KG1 (cell line): ENCODE data around the gene GTF3C4.

Experiments used
- DNase-seq: peaks from one replicate; lab custom pipeline; 2025; lab: John Stamatoyannopoulos, UW

GTF3C4 gene

DNA sequence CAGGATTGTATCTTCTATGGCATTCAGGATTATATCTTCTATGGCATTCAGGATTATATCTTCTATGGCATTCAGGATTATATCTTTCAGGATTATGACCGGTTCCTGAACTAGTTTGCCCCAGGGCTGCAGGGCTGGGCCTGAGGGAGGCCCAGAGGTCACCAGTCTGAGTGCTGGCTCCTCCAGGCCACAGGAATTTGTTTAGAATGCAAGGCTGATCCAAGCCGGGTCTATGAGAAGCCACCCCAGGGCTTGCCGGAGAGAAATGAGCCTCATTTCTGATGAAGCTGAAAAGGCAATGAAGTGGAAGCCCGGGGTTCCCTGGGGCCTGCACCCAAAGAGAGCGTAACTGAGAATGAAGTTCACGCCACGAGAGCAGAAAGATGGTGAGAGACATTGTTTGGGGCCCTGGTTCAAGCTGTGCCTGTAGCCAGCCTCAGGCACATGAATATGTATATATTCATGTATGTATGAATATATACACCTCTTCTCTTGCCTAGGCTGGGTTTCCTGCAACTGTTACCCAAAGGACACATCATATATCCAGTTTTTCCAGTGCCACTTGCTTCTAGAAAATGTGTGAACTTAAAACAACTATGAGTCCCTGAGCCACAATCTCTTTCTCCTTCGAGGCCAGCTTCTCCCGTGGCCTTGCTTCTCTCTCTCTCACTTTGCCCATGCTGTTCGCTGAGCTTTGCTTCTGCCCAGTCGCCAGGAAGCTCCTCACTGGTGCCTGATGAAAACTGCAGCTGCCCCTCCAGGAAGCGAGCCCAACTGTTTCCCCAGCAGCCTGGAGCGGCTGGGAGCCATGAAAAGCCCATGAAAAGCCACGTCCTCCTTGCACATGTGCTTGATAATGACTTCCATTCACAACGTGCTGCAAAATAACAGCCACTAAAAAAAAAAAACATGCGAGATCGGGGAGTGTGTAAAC, 62.3 kb downstream of the GTF3C4 start:
- no peak for DNase-seq

DNA sequence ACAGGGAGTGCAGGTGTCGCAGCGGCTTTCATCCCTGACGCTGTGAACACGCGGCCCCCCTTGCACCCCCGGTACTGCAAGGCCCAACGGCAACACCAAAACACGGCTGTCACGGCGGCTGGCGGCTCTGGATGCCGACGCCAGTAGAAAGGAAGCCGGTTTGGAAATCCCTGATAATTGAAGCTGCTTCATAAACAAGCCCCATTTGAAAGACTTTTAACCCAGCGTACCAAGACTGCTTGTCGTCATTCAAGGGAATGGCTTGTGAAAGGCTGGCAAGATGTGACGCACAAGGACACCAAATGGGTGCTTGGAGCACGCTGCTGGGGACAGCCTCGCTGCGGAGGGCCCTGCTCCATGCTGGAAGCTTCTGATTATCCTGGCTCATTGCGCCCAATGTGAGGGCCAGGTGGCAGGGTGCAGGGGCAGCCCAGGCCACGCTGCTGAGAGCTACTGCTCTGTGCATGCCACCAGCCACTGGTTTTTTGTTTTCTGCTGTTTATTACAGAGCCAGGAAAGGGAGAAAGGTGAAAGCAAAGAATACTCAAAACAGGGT, 63.1 kb downstream of the GTF3C4 start:
- DNase-seq: no peak

DNA sequence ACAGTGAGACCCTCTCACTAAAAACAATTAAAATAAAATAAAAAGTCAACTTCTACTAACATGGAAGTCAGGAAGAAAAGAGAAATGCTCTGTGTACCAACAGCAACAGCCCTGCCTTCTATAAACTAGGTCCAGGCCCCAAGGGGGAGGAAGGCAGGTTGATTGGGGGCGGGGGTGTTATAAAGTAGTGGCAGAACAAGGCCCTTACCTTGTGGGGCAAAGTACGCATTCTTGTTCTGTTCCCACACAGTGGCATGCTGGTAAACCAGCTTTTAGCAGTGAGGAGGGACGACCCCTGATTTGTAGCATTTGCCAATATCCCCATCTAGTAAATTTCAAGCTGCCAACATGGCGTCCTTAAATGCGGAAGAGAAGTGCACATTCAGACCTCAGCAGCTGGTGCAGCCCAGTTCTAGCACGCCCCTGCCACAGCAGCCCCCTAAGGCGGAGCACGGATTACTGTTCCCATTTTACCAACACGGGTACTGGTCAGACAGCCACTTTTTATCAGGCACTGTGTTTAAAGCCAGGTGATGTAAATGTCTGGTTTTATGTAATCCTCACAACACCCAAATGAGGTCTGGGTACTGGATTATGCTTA, 69.5 kb downstream of the GTF3C4 start:
- DNase-seq: no peak

DNA sequence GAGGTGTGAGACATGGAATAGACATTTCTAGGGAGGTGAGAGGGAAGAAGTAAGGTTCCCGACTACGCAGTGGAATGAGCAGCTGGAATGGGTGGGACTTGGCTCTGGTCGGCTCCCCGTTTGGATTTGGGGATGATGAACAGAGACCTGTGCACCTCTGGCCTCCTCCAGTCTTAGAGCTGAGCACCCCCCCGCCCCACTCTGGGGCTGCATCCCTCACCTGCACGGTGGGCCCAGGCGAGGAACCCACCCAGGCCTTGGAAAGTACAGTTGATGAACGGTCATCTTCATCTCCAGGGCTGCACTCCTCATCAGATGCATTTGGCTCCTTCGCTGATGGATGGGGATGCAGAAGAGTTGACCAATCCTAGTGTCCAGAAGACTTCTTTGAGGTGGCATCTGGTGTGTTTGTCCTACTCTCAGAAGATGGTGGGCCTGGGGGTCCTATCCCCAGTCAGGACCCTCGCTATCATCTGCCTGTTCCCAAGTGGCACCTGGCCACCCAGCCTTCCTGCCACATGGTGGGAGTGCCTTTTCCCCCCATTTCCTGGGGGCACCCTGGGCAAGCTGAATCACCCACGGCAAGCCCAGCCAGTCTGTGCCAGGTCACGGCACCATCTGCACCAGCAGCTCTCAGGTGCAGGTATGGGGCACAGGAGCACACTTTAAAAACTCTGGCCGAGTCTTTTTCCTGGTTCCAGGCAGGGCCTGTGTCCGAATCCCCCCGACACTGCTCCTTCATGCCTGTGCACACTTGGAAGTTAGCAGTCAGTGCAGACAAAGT, 70.5 kb downstream of the GTF3C4 start:
- no peak for DNase-seq

DNA sequence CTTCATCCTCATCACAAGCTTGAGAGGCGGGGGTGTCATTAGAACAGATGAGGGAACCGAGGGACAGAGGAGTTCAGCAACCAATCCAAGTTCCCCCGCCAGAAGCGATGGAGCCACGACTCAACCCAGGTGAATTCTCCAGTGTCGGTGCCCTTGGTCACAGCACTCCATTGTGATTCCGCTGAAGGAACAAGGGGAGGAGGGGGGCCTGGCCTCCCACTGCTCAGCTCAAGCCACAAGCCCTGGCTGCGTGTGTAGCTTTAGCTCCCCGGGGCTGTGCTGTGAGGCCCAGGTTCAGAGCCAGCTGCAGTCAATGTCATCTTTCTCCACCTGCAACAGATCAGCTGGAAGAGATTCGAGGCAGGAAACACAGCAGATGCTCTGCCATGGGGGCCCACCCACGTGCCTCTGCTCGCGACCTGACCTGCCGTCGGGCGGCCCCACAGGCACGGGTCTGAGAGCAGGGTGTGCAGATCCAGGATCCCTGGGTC, 72.6 kb downstream of the GTF3C4 start:
- DNase-seq: no peak

DNA sequence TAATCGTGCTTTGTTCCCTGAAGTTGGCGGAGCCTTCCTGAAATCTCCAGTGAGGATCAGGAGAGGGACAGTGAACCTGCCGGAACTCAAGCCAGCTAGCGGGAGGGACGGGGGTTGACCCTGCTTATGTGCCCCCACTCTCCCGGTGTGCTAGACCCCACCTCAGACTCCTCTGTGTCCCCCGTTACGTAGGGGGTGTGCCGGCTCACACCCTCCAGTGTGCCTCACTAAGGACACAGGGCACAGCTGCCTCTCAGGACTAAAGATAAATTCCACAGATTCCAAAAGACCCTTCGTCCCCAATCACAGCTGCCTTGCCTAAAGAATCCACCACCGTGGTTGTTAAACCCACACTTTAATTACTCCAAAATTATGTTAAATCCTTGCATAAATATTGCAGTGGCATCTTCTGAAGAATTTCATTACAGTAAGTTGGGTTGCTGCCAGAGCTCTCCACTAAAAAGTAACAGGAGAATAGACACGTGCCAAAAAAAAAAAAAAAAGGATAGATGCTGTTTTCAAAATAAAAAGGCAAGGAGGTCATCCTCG, 73.7 kb downstream of the GTF3C4 start:
- no peak for DNase-seq
